Colonic mucosa (tissue), 4 donors: ENCODE results near the gene FICD. TPM values are rescaled to one million over a fixed set of nuclear protein-coding genes. Genes with fewer than 3 reads are reported as not detected.
A peak's percentile ranks its signal among the peaks of the same experiment; 100 is the strongest.

ENCODE experiments used
- DNase-seq: peaks from one replicate; pipeline ENCODE4 v3.0.0-alpha.2; 2020
- H3K27ac ChIP-seq: fragments of 200-600 bp; one replicate; pipeline ENCODE4 v1.8.0; 2021
- H3K27me3 ChIP-seq: fragments of 200-600 bp; one replicate; pipeline ENCODE4 v1.8.0; 2021
- H3K36me3 ChIP-seq: fragments of 200-600 bp; one replicate; pipeline ENCODE4 v1.8.0; 2021
- H3K4me1 ChIP-seq: fragments of 200-600 bp; one replicate; pipeline ENCODE4 v1.8.0; 2021; ENCODE audit warnings: mild to moderate bottlenecking
- H3K4me3 ChIP-seq: fragments of 200-600 bp; one replicate; pipeline ENCODE4 v1.8.0; 2021
- H3K9ac ChIP-seq, 2 donors: one replicate each; pipeline ENCODE4 v1.7.0; 2013; ENCODE audit warnings: control low read depth in 2 of 2, low read depth in 2 of 2, low read length in 2 of 2
- H3K9me3 ChIP-seq: fragments of 200-600 bp; one replicate; pipeline ENCODE4 v1.8.0; 2021
- intact Hi-C: fragments of 100-400 bp; cut with DNase I; formaldehyde crosslinking; loops from one replicate; pipeline ENCODE4 v1.14.1; 2022
- total RNA-seq, 2 donors: library from RNA; stranded (reverse); fragmentation: NEBNext Ultra II Directional in 1 of 2; extraction: Animal tissue kit (Norgen Biotek cat#: 25700) in 1 of 2; gene quantifications; one replicate each; pipeline ENCODE4 v1.2.1, GENCODE V29; 2021
- TF ChIP-seq, protein P1 (sequence below): fragments of 200-600 bp; IDR thresholded peaks from one replicate; pipeline ENCODE4 v1.8.0; 2022; ENCODE audit warnings: antibody characterized with exemption, mild to moderate bottlenecking
- donor health status: healthy.
- donor health status: DM: no; HTN: no; CAD: no.
- donor health status: DM: no; HTN: no; CAD: no.

The FICD gene
- 1 to 10 TPM; 3.5 to 6.2 TPM for total RNA-seq

DNA sequence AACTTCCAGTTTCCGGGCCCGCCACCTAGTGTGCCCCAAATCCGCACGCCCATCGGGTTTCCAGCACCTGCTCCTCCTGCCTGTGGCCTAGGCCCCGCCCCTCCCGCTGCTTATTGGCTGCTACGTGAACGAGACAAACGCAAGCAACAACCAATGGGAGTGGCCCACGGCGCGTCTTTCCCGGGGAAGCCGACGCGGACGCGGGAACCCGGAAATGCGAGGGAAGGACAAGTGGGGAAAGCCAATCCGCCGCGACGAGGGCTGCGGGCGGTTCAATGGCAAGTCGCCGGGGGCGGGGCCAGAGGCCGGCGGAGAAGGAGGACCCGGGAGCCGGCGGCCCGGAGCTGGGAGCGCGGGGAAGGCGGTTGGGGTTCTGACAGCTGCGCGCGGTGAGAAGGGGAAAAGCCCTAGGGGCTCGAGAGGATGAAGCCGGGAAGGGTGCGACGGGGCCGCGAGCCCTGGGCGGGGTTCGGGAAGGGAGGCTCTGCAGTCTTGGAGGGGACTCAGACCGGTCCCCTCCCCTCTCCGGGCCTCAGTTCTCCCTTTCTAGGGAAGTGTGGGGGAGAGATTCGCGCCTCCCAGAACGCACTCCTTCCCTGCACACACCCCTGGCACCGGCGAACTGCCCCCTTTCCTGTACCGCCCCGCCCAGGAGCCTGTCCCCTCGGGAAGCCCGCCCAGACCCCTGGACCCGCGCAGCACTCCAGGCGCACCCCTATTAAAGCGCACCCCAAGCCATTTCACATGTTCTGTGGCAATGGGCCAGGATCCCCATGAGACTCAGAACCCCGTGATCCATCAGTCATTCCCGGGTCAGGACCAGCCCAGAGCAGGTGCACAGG is at the start of gene FICD:
FICD (plus strand) TSS at position 305 of the 842 bp plus-strand sequence. CDS start 1,696 bp downstream, outside the sequence.
- H3K27ac ChIP-seq = peak within 1 kb of the TSS; percentile 18
- peak; percentile 100 for DNase-seq
- intact Hi-C loops = loop anchor here (5.0 kb wide), 1 partner anchor 598 kb away; no protein-coding TSS in a partner anchor
- H3K4me3 ChIP-seq = peak within 1 kb of the TSS; percentile 90
- TF ChIP-seq, protein P1, sequence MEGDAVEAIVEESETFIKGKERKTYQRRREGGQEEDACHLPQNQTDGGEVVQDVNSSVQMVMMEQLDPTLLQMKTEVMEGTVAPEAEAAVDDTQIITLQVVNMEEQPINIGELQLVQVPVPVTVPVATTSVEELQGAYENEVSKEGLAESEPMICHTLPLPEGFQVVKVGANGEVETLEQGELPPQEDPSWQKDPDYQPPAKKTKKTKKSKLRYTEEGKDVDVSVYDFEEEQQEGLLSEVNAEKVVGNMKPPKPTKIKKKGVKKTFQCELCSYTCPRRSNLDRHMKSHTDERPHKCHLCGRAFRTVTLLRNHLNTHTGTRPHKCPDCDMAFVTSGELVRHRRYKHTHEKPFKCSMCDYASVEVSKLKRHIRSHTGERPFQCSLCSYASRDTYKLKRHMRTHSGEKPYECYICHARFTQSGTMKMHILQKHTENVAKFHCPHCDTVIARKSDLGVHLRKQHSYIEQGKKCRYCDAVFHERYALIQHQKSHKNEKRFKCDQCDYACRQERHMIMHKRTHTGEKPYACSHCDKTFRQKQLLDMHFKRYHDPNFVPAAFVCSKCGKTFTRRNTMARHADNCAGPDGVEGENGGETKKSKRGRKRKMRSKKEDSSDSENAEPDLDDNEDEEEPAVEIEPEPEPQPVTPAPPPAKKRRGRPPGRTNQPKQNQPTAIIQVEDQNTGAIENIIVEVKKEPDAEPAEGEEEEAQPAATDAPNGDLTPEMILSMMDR = no peak
- H3K36me3 ChIP-seq = peaks cover 6% of the 10 kb centered on the region
- H3K9ac ChIP-seq = peak within 1 kb of the TSS; percentile 81 to 87
- H3K4me1 ChIP-seq = no peaks in the 10 kb centered on the region
- no peaks in the 10 kb centered on the region for H3K27me3 ChIP-seq
- H3K9me3 ChIP-seq = no peaks in the 10 kb centered on the region

DNA sequence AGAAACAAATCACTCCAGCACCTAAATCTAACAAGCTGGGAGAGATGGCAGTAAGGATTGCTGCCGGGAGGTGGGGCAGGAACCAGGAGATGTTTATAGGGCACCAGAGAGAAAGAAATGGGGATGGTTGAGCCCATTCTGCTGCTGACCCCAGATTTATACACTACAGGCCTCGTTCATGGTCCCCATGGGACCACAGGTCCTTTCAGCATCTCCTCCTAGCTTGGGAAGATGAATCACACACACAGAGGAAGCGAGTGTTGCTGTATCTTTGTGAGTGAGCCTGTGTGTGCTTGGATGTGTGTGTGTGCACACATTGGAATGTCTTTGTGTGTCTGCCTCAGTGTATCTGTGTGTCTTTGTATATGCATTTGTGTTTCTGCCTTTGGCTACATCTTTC is 49.7 kb upstream of the FICD start:
- no peaks in the 10 kb centered on the region for H3K9me3 ChIP-seq
- H3K27me3 ChIP-seq = no peaks in the 10 kb centered on the region
- no peaks in the 10 kb centered on the region for H3K36me3 ChIP-seq
- no peaks in the 10 kb centered on the region for H3K4me1 ChIP-seq
- H3K27ac ChIP-seq = no peak overlapping the region
- DNase-seq = no peak
- TF ChIP-seq, protein P1 = no peak
- intact Hi-C loops = no loop called here
- no peak overlapping the region for H3K4me3 ChIP-seq
- H3K9ac ChIP-seq = no peak overlapping the region

DNA sequence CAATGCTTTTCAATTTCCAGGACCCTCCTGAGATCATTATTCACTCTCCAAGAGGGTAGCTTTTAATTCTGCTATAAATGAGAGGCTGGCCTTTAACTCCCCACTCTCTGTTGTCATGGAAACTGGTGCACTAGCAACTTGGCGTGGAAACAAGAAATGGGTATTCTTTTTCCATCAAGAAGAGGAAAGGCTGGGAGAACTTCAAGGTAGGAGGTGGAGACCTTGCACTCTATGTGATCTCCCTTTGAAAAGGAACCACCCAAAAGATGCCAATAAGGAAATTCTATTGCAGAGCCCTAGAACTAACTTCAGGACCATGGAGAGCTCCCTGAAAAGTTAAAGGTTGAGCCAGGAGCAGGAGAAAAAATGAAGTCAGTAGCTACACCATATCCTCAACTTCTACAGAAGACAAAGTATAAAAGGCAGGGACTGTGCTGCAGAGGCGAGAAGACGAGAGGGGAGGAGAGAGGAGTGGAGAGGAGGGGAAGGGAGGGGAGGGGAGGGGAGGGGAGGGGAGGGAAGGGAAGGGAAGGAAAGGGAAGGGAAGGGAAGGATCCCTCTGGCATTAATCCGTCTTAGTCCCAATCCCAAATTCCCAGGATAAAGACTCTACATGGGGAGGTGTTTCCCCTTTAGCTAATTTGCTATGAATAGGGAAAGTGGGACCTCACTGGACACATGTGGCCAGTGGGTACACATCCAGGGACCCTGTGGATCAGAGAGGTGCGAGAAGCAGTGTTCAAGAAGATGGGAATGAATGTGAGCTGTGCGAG is 46.7 kb upstream of the FICD start:
- Histone ChIP-seq H3K27ac (no peak overlapping the region), H3K9ac (no peak overlapping the region), H3K9me3 (no peaks in the 10 kb centered on the region), H3K27me3 (no peaks in the 10 kb centered on the region), H3K4me1 (no peaks in the 10 kb centered on the region), H3K36me3 (no peaks in the 10 kb centered on the region), H3K4me3 (no peak overlapping the region)
- intact Hi-C loops = no loop called here
- peak; percentile 23 for DNase-seq
- TF ChIP-seq, protein P1 = no peak

DNA sequence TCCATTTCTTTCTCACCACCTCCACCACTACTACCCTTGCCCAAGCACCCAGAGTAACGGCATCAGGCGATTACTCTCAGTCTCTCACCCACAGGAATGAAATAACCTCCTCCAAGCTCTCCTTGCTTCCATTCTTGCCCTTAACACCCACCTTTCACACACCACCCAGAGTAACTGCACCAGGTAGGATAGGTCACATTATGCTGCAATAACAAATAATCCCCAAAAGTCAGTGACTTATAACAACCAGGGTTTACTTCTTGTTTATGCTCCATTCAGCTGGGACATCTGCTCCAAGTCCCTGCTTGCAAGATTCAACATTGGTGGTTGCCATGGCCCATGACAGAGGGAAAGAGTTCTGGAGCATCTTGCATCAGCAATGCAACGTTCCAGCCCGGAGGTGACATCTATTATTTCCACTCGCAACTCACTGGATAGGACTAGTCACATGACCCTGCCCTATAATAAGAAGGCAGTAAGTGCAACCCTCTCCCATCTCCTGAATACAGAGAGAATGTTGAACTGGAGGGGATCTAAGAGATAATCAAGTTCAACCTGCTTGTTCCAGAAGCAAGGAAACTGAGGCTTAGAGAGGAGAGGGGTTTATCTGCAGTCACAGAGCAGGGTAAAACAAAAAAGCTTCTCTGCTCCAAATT is 41.5 kb upstream of the FICD start:
- Histone ChIP-seq H3K4me3 (no peak overlapping the region), H3K36me3 (no peaks in the 10 kb centered on the region), H3K9ac (no peak overlapping the region), H3K27me3 (no peaks in the 10 kb centered on the region), H3K27ac (no peak overlapping the region), H3K9me3 (no peaks in the 10 kb centered on the region), H3K4me1 (no peaks in the 10 kb centered on the region)
- no peak for DNase-seq
- intact Hi-C loops = no loop called here
- TF ChIP-seq, protein P1 = no peak

DNA sequence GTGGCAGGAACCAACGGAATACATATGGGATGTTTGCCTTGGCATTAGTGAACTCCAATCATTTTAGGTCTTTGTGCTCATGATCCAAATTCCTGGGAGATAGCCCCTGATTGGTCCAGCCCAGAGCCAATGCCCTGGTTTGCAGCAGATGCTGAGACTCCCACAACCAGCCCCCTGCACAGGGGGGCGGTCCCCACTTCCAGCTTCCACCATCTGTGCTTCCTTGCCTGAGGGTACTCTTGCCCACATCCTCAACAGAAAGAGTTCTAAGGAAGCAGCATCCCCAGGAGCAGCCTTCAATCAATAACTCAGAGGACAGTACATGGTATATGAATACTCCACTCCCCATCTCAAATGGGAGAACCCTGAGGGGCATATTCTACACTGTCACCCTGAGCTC is 39.7 kb upstream of the FICD start:
- no peak overlapping the region for H3K27ac ChIP-seq
- no peak overlapping the region for H3K9ac ChIP-seq
- intact Hi-C loops = no loop called here
- H3K4me1 ChIP-seq = no peaks in the 10 kb centered on the region
- no peaks in the 10 kb centered on the region for H3K27me3 ChIP-seq
- TF ChIP-seq, protein P1 = no peak
- no peaks in the 10 kb centered on the region for H3K36me3 ChIP-seq
- no peak for DNase-seq
- H3K9me3 ChIP-seq = no peaks in the 10 kb centered on the region
- no peak overlapping the region for H3K4me3 ChIP-seq
